ENCODE results near the gene OR2T5.
"Not testable (repeated sequence)": the region's sequence is repeated elsewhere in the genome, so short reads cannot be mapped to it uniquely, and the experiment has no call there.

The OR2T5 gene

GRCh38 chr1:248510217-248510616 is 21.8 kb downstream of the OR2T5 start:
- not testable (repeated sequence) for DNase-seq

- no peak for DNase-seq
Measured at GRCh38 chr1:248521856-248522255, 33.5 kb downstream of the OR2T5 start.

- not testable (repeated sequence) for DNase-seq
Measured at GRCh38 chr1:248537449-248537848, 49.1 kb downstream of the OR2T5 start.

Data from NCI-H1436 treated with DMSO at 0.1 percent for 48 hours (cell line).